Stimulated activated CD8-positive, alpha-beta memory T cell treated with anti-CD3 and anti-CD28 coated beads, Interleukin-12 subunit alpha, Interleukin-12 subunit beta, amount 100 ng/mL, for 24 hours (primary cell): Measurements from ENCODE around the gene MED28.
"Not testable (repeated sequence)": the region's sequence is repeated elsewhere in the genome, so short reads cannot be mapped to it uniquely, and the experiment has no call there.

Source experiments
- DNase-seq: peaks from one replicate; pipeline ENCODE4 v3.0.0-alpha.2; 2020; ENCODE audit errors: extremely low read depth

MED28 gene

GRCh38 chr4:17618926-17619325, 4.5 kb downstream of the MED28 start:
- DNase-seq = no peak

GRCh38 chr4:17619416-17620105, 5.1 kb downstream of the MED28 start:
- no peak for DNase-seq

GRCh38 chr4:17623451-17624001, 9.1 kb downstream of the MED28 start:
- no peak for DNase-seq

GRCh38 chr4:17624821-17625220, 10.4 kb downstream of the MED28 start:
- no peak for DNase-seq

- DNase-seq = no peak
These were observed 15.8 kb downstream of the MED28 start for GRCh38 chr4:17630228-17630627.

- no peak for DNase-seq
These were observed 19.2 kb downstream of the MED28 start for GRCh38 chr4:17633600-17633999.

GRCh38 chr4:17635056-17635455, 20.6 kb downstream of the MED28 start:
- DNase-seq = no peak

GRCh38 chr4:17636341-17636695, 21.9 kb downstream of the MED28 start:
- no peak for DNase-seq

GRCh38 chr4:17636696-17637622, 22.5 kb downstream of the MED28 start:
- peak; percentile 24 for DNase-seq

GRCh38 chr4:17639136-17639535, 24.7 kb downstream of the MED28 start:
- DNase-seq = no peak

- no peak for DNase-seq
These were observed 27.9 kb downstream of the MED28 start for GRCh38 chr4:17642398-17642783.

- no peak for DNase-seq
These were observed 32.3 kb downstream of the MED28 start for GRCh38 chr4:17646693-17647092.

GRCh38 chr4:17647176-17647806, 32.9 kb downstream of the MED28 start:
- DNase-seq = no peak

GRCh38 chr4:17647927-17648326, 33.5 kb downstream of the MED28 start:
- DNase-seq = no peak

- no peak for DNase-seq
These were observed 36.0 kb downstream of the MED28 start for GRCh38 chr4:17650406-17650805.

GRCh38 chr4:17654701-17655100, 40.3 kb downstream of the MED28 start:
- no peak for DNase-seq

GRCh38 chr4:17657090-17657489, 42.6 kb downstream of the MED28 start:
- DNase-seq = no peak

GRCh38 chr4:17657849-17658248, 43.4 kb downstream of the MED28 start:
- no peak for DNase-seq

GRCh38 chr4:17659196-17659595, 44.8 kb downstream of the MED28 start:
- DNase-seq = not testable (repeated sequence)

GRCh38 chr4:17662694-17663093, 48.3 kb downstream of the MED28 start:
- DNase-seq = no peak

- DNase-seq = no peak
These were observed 50.3 kb downstream of the MED28 start for GRCh38 chr4:17664755-17665154.

GRCh38 chr4:17665346-17665745, 50.9 kb downstream of the MED28 start:
- DNase-seq = no peak
